Measurements from ENCODE around the gene WDFY3. TPM values are rescaled to one million over a fixed set of nuclear protein-coding genes. Genes with fewer than 3 reads are reported as not detected.

WDFY3 gene
- polyA plus RNA-seq, 1 donor (not counting 4 experiments of a cell fraction or from before 2014, with no cell fraction given): 28.5 TPM

GRCh38 chr4:84958434-84958833 is 8.1 kb downstream of the WDFY3 start:
- Histone ChIP-seq H3K4me1 (ENCODE audit: control insufficient read depth, extremely low read depth, insufficient read depth, low read length) (no peaks in the 10 kb centered on the region), H4K20me1 (ENCODE audit: control insufficient read depth, extremely low read depth, insufficient read depth, low read length) (no peaks in the 10 kb centered on the region), H3K9me1 (ENCODE audit: control insufficient read depth, extremely low read depth, insufficient read depth, low read length) (peaks cover 5% of the 10 kb centered on the region), H3K4me3 (ENCODE audit: control insufficient read depth in 2 of 3, extremely low read depth in 1 of 3, insufficient read depth in 2 of 3, low read depth in 1 of 3, low read length in 3 of 3) (no peak overlapping the region), H3K27me3 (ENCODE audit: control insufficient read depth, extremely low read depth, insufficient read depth, low read length) (no peaks in the 10 kb centered on the region), H3K9ac (ENCODE audit: control insufficient read depth, extremely low read depth, insufficient read depth, low read length) (no peak overlapping the region), H2AFZ (ENCODE audit: control insufficient read depth, low read length) (no peak overlapping the region), H3K9me3 (ENCODE audit: control insufficient read depth, low read depth, low read length) (no peaks in the 10 kb centered on the region), H3K79me2 (ENCODE audit: control insufficient read depth, insufficient read depth, low read length) (peaks cover 93% of the 10 kb centered on the region), H3K4me2 (ENCODE audit: control insufficient read depth, extremely low read depth, insufficient read depth, low read depth, low read length) (no peak overlapping the region), H3K36me3 (ENCODE audit: control insufficient read depth in 2 of 2, extremely low read depth in 1 of 2, insufficient read depth in 2 of 2, low read length in 2 of 2) (no peaks in the 10 kb centered on the region), H3K27ac (ENCODE audit: control insufficient read depth, insufficient read depth, low read length) (no peak overlapping the region)
- FAIRE-seq (peak; percentile 79), DNase-seq (ENCODE audit: low read depth, low spot score) (no peak)
- dilution Hi-C loops (cut with MboI; ENCODE audit: extremely low pct_ligation_motif_present, low sequenced_read_pairs): no loop called here
- no peak for TF ChIP-seq EZH2 (IDR thresholded peaks at IDR 0.05; ENCODE audit: low read length)
- TF ChIP-seq, protein P1, sequence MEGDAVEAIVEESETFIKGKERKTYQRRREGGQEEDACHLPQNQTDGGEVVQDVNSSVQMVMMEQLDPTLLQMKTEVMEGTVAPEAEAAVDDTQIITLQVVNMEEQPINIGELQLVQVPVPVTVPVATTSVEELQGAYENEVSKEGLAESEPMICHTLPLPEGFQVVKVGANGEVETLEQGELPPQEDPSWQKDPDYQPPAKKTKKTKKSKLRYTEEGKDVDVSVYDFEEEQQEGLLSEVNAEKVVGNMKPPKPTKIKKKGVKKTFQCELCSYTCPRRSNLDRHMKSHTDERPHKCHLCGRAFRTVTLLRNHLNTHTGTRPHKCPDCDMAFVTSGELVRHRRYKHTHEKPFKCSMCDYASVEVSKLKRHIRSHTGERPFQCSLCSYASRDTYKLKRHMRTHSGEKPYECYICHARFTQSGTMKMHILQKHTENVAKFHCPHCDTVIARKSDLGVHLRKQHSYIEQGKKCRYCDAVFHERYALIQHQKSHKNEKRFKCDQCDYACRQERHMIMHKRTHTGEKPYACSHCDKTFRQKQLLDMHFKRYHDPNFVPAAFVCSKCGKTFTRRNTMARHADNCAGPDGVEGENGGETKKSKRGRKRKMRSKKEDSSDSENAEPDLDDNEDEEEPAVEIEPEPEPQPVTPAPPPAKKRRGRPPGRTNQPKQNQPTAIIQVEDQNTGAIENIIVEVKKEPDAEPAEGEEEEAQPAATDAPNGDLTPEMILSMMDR (optimal IDR thresholded peaks at IDR 0.05 in 1 of 3, IDR thresholded peaks at IDR 0.05 in 1 of 3, conservative IDR thresholded peaks at IDR 0.05 in 1 of 3; ENCODE audit: extremely low read depth in 1 of 3, insufficient read depth in 2 of 3, low read length in 3 of 3): no peak

DNA sequence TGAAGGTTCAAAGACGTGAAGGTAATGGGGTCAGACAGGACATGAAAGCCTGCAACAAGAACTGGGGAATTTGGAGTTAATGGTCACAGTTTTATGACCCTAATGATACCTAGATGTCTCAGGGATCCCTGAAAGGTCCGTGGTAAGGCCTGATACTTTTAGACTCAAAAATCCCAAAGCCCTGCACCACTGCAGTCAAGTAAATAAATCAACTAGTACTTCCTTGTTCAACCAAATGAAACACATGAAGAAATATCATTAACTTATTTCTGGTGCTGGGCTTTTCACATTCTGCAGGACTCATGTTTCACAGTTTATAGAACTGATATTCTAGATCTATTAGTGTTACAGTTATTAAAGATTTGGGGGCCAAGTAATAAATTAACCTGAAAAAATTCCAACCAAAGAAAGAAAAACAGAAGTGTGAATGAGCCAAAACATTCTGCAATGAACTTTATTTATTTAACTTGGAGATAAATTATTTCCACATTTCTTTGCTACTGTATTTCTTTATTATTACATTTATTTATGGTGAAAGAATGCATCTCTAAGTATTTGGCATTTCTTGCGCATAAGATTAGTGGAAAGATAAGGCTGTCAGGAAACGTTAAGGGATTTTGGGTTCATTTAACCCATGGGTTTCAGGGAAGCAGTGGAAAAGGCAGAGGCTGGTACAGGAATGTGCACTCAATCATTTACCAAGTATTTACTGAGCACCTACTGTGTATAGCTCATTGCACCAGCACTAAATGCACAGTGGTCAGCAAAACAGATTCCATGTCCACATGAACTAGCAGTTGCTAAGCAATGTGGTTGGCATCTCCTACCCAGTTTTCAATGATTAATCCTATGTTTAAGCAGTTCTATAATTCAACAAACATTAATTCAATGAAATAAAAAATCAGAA is 8.7 kb downstream of the WDFY3 start:
- dilution Hi-C loops (cut with MboI; ENCODE audit: extremely low pct_ligation_motif_present, low sequenced_read_pairs): no loop called here
- H3K4me2 ChIP-seq (ENCODE audit: control insufficient read depth, extremely low read depth, insufficient read depth, low read depth, low read length): no peak overlapping the region
- no peaks in the 10 kb centered on the region for H4K20me1 ChIP-seq (ENCODE audit: control insufficient read depth, extremely low read depth, insufficient read depth, low read length)
- peaks cover 5% of the 10 kb centered on the region for H3K9me1 ChIP-seq (ENCODE audit: control insufficient read depth, extremely low read depth, insufficient read depth, low read length)
- no peak overlapping the region for H3K4me3 ChIP-seq (ENCODE audit: control insufficient read depth in 2 of 3, extremely low read depth in 1 of 3, insufficient read depth in 2 of 3, low read depth in 1 of 3, low read length in 3 of 3)
- H3K79me2 ChIP-seq (ENCODE audit: control insufficient read depth, insufficient read depth, low read length): peaks cover 93% of the 10 kb centered on the region
- no peaks in the 10 kb centered on the region for H3K36me3 ChIP-seq (ENCODE audit: control insufficient read depth in 2 of 2, extremely low read depth in 1 of 2, insufficient read depth in 2 of 2, low read length in 2 of 2)
- TF ChIP-seq, protein P1 (optimal IDR thresholded peaks at IDR 0.05 in 1 of 3, IDR thresholded peaks at IDR 0.05 in 1 of 3, conservative IDR thresholded peaks at IDR 0.05 in 1 of 3; ENCODE audit: extremely low read depth in 1 of 3, insufficient read depth in 2 of 3, low read length in 3 of 3): no peak
- no peak for TF ChIP-seq EZH2 (IDR thresholded peaks at IDR 0.05; ENCODE audit: low read length)
- H3K27ac ChIP-seq (ENCODE audit: control insufficient read depth, insufficient read depth, low read length): no peak overlapping the region
- FAIRE-seq (no peak), DNase-seq (ENCODE audit: low read depth, low spot score) (no peak)
- H2AFZ ChIP-seq (ENCODE audit: control insufficient read depth, low read length): no peak overlapping the region
- no peaks in the 10 kb centered on the region for H3K27me3 ChIP-seq (ENCODE audit: control insufficient read depth, extremely low read depth, insufficient read depth, low read length)
- H3K9ac ChIP-seq (ENCODE audit: control insufficient read depth, extremely low read depth, insufficient read depth, low read length): no peak overlapping the region
- H3K9me3 ChIP-seq (ENCODE audit: control insufficient read depth, low read depth, low read length): no peaks in the 10 kb centered on the region
- peaks cover 6% of the 10 kb centered on the region for H3K4me1 ChIP-seq (ENCODE audit: control insufficient read depth, extremely low read depth, insufficient read depth, low read length)
